NCI-H69 (cell line): ENCODE data around the gene PDLIM5.
"Not testable (repeated sequence)": the region's sequence is repeated elsewhere in the genome, so short reads cannot be mapped to it uniquely, and the experiment has no call there.

ENCODE experiments used
- DNase-seq: peaks from one replicate; lab custom pipeline; 2025; lab: John Stamatoyannopoulos, UW

PDLIM5 gene

DNA sequence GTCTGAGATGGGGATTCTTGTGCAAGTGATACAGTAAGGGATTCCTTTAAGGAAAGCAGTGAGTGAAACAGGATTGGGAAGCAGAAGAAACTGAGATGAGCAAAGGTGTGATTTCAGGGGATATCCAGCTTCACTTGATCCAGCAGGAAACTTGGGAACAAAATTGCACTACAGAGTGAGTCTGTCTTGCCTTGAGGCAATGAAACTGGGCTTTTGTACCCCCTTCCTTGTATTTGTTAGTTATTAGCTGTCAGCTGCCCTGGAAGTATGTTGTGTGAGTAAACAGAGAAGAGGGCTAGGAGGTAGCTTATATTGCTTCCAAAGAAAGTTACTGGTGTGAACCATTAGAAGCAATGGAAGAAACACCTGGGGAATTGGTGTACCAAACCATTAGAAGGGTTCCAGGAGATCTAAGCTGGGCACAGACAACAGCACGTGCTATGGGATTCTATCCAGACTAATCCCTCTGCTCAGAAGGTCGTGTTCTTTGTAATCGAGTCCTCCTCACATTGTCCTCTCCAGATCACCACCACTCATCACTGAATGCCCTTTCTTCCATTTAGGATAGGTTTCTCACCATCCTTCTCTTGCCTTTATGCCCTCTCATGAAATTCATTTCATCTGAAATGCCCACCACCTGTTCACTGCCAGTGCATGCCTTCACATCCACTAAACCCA is 76.0 kb downstream of the PDLIM5 start:
- peak; percentile 39 for DNase-seq

DNA sequence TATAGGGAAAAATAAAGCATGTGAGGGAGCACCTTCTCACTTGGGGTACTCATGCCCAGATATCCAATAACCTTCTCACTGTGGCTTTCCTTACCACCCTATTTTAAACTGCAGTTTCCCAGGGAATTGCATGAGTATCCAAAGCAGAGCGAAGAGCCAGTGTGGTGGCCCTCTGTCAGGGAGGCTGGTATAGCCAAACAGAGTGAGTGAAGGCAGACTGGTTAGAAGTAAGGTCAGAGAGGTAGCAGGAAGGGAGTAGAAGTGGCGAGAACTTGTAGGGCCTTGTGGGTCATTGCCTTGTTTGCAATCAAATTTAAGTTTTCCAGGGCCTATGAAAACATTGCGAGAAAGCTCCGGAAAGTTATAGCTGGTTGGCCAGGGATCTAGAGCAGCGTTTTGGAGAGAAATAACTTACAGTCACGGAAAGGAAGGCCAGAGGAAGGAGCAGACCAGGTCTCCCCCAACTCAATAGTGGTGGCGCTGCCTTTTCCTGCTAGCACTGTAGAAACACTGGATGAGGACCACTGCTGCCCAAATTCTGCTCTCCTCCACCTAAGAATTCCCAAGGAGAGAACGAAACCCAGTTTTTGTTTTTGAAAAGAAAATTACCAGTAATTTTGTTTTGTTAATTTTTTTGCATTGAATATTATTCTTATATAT is 77.2 kb downstream of the PDLIM5 start:
- no peak for DNase-seq

GRCh38 chr4:94530073-94530472 is 78.3 kb downstream of the PDLIM5 start:
- peak; percentile 7 for DNase-seq

GRCh38 chr4:94531991-94532789 is 80.4 kb downstream of the PDLIM5 start:
- DNase-seq, result peak; percentile 53

- peak; percentile 91 for DNase-seq
Observed at GRCh38 chr4:94533405-94534223, 81.9 kb downstream of the PDLIM5 start.

GRCh38 chr4:94534401-94535312 is 82.9 kb downstream of the PDLIM5 start:
- DNase-seq, result peak; percentile 50

- DNase-seq, result peak; percentile 68
Observed at GRCh38 chr4:94536049-94536448, 84.3 kb downstream of the PDLIM5 start.

- DNase-seq, result no peak
Observed at GRCh38 chr4:94536649-94537469, 85.1 kb downstream of the PDLIM5 start.

GRCh38 chr4:94537921-94538628 is 86.3 kb downstream of the PDLIM5 start:
- peak; percentile 6 for DNase-seq

DNA sequence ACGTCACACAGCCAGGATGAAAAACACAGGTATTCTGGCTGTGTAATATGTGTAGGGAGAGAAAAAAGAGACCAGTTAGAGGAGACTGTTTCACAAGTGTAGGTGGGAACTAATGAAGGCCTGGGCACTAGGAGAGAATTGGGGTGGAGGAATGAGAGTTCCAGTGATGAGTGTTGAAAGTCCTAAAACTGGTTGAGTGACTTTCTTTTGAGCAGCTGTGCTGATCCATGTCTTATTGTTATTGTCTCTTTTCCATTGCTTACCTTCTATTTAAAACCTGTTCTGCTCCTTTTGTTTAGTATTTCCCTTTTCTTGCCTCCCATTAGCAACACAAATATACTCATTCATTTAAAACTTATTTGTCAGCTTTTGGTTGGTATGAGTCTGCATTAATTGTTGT is 88.7 kb downstream of the PDLIM5 start:
- no peak for DNase-seq

- no peak for DNase-seq
Observed at GRCh38 chr4:94544811-94545210, 93.1 kb downstream of the PDLIM5 start.

DNA sequence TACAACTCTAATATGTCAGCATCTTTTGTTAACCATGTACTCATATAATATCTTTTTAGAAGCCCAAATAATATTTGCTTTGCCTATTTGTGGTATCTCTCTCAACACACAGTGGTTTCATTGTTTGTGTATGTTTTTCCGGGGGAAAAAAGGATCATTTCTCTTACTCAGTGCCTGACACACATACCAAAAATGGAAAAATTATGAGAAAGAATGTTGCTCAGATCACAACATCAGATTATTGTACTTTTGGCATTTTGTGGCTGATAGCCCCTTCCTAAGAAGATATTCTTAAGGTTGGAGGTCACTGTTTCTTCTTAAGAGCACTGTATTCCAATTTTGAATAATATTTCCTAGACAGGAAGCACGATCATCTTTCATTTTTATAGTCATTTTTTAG is 93.6 kb downstream of the PDLIM5 start:
- DNase-seq, result no peak

DNA sequence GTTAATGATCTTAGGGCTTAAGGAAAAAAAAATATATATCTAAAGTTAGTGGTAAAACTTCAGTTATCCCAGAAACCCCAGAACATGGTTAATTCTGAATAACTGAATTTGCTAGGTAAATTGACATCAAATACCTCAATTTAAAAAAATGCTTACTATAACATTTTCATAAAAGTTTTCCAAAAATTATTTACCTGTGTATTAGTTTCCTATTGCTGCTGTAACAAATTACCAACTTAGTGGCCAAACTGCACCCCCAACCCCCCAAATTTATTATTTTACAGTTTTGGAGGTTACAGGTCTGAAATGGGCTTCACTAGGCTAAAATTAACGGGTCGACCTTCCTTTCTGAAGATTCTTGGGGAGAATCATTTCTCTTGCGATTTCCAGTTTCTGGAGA is 95.2 kb downstream of the PDLIM5 start:
- DNase-seq, result no peak

DNA sequence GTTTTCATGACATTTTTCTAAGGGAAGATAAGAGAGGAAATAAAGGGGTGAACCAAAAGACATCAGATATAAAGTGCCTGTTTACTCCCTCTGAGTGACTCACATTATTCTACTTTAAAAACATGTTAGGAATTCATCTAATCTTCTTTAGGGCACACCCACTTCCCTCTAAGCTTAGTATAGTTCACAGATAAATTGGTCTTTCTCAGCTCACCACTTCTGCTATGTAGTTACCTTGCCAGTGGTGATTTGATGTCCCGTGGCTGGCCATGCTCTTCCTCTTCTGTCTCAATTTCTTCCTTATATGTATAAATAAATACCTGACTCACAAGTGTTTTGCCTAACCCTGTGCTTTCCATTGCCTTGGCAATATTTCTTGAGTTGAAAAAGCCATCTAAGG is 96.8 kb downstream of the PDLIM5 start:
- DNase-seq, result no peak

- no peak for DNase-seq
Observed at GRCh38 chr4:94550352-94550751, 98.6 kb downstream of the PDLIM5 start.

DNA sequence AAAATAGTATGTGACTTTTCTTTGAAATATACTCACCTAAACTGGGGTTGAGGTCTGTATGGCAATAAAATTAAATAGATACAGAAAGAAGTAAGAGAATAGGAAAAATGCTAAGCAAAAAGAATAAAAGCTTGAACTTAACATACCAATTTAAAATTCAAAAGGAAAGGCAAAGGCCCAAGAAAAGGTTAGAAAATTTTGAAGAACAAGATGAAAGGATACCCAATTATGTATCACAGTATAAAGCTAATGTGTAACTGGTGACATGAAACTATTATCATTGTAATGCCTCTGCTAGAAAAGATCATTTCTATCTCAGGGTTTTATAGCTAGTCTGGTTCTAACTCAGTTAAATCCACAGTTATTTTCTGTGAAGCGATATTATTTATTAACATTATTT is 99.1 kb downstream of the PDLIM5 start:
- no peak for DNase-seq

DNA sequence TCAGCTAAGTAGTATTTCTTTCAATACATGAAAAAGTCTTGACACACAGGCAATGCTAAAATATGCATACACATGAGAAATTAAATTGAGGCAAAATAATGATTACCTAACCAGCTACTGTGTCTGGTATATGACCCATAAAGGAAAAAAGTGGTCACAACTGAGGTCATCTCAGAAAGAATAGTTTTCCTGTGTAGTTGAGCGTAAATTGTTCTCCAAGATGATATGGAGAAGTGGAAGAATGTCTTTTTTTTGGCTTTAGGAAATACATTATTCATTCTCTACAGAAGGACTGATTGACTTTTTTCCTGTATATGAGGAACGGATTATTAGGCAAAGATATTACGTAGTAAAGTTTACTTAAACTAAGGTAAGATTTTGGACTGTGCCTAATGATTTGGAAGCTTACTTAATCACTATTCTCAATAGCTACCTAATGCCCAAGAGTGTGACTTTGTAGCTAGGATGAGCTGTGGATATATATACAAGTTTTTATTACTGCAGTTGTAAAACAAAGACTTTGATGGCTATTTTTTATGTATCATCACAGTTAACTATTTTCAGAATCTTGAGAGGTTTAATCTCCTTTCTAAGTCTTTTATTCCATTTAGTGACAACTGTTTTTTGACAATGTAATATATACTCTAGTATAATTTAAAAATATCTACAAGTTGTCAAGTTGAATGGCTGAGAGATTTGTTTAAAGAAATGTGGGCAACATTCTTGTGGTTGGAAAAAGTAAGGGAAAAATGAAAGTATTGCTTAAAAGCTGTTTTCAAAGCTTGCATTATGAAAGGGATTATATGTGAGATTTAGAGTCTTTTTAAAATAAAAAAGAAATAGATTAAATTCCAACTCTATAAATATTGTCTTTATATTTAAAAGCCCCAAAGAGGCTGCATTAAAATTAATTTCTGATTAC is 100.2 kb downstream of the PDLIM5 start:
- no peak for DNase-seq

- DNase-seq, result not testable (repeated sequence)
Observed at GRCh38 chr4:94556047-94556446, 104.3 kb downstream of the PDLIM5 start.
